Tibial nerve (tissue), 4 donors: Measurements from ENCODE around the gene COG5. TPM values are rescaled to one million over a fixed set of nuclear protein-coding genes. Genes with fewer than 3 reads are reported as not detected.
A peak's percentile ranks its signal among the peaks of the same experiment; 100 is the strongest.

ENCODE experiments used
- DNase-seq, 2 donors: peaks; one replicate each; pipeline ENCODE4 v3.0.0-alpha.2; 2019; ENCODE audit warnings: low spot score in 2 of 2
- H3K27ac ChIP-seq, 4 donors: fragments of 200-600 bp; sonication (generic) in 3 of 4; one replicate each; pipeline ENCODE4 v1.5.1; 2017 to 2019; ENCODE audit warnings: mild to moderate bottlenecking in 1 of 4
- H3K27me3 ChIP-seq, 2 donors: fragments of 200-600 bp; sonication (generic) in 1 of 2; one replicate each; pipeline versions ENCODE4 v1.5.1 to v1.6.0; 2017 to 2019
- H3K36me3 ChIP-seq, 3 donors: fragments of 200-600 bp; sonication (generic); one replicate each; pipeline ENCODE4 v1.5.1; 2018 to 2019
- H3K4me1 ChIP-seq, 4 donors: fragments of 200-600 bp; sonication (generic) in 3 of 4; one replicate each; pipeline ENCODE4 v1.5.1; 2017 to 2019
- H3K4me3 ChIP-seq, 4 donors: fragments of 200-600 bp; sonication (generic) in 3 of 4; one replicate each; pipeline ENCODE4 v1.5.1; 2017 to 2019; ENCODE audit warnings: mild to moderate bottlenecking in 1 of 4, moderate library complexity in 1 of 4
- H3K9me3 ChIP-seq, 4 donors: fragments of 200-600 bp; sonication (generic) in 3 of 4; one replicate each; pipeline ENCODE4 v1.5.1; 2017 to 2019
- CTCF ChIP-seq, 5 experiments: fragments of 200-600 bp in 3 of 5; fragments of 450-650 bp in 2 of 5; sonication (generic) in 3 of 5; IDR thresholded peaks; one replicate each; pipeline ENCODE4 v1.5.1; 2016 to 2019; ENCODE audit warnings: antibody characterized with exemption in 5 of 5, mild to moderate bottlenecking in 3 of 5, moderate library complexity in 2 of 5
- EP300 ChIP-seq, 2 donors: sonication (generic); formaldehyde crosslinking; IDR thresholded peaks; one replicate each; pipeline ENCODE4 v1.6.1; 2017; ENCODE audit warnings: antibody characterized with exemption in 2 of 2, mild to moderate bottlenecking in 1 of 2
- POLR2A ChIP-seq, 2 donors: fragments of 450-650 bp; IDR thresholded peaks; one replicate each; pipeline ENCODE4 v1.6.1; 2017; ENCODE audit warnings: antibody characterized with exemption in 2 of 2, mild to moderate bottlenecking in 2 of 2, moderate library complexity in 2 of 2
- WGBS, 2 donors: methylation state at CpG; one replicate each; pipeline ENCODE4 v1.1.5; 2018; 5-methylcytosine and 5-hydroxymethylcytosine counted together
- total RNA-seq, 4 donors: library from RNA; depleted of rRNA; stranded (reverse); fragments of >200 nt; gene quantifications; one replicate each; pipeline ENCODE4 v1.1.0, GENCODE V29; 2016

COG5 gene
- total RNA-seq, 4 donors from 2014 or later, result 26.7 to 35.7 (median 32.6) TPM

GRCh38 chr7:107596881-107597581, 33.3 kb upstream of the COG5 start:
- WGBS, 2 donors, result 78 to 80% methylated on average over 5 of the region's 5 CpGs
- TF ChIP-seq POLR2A (IDR thresholded peaks at IDR 0.05), result no peak
- TF ChIP-seq EP300 (IDR thresholded peaks at IDR 0.05), result no peak
- TF ChIP-seq CTCF (IDR thresholded peaks at IDR 0.05), result no peak
- peaks cover 0 to 11% (median 0%) of the 10 kb centered on the region in 4 donors for H3K4me1 ChIP-seq
- no peak for DNase-seq
- H3K4me3 ChIP-seq, result no peak overlapping the region
- H3K9me3 ChIP-seq, result no peaks in the 10 kb centered on the region
- H3K27ac ChIP-seq, result no peak overlapping the region
- H3K27me3 ChIP-seq, result no peaks in the 10 kb centered on the region
- H3K36me3 ChIP-seq, result peaks cover 0 to 39% (median 0%) of the 10 kb centered on the region in 3 donors

GRCh38 chr7:107594961-107595737, 31.4 kb upstream of the COG5 start:
- WGBS, 2 donors, result 25 to 26% methylated on average over 4 of the region's 4 CpGs
- peak in 1 of 2 donors; percentile 57 for TF ChIP-seq EP300 (IDR thresholded peaks at IDR 0.05)
- TF ChIP-seq POLR2A (IDR thresholded peaks at IDR 0.05), result no peak
- Histone ChIP-seq H3K4me3 (no peak overlapping the region), H3K9me3 (no peaks in the 10 kb centered on the region), H3K27ac (peak overlapping the region in 2 of 4 donors; percentile 38 to 76), H3K27me3 (no peaks in the 10 kb centered on the region), H3K4me1 (peaks cover 0 to 11% (median 0%) of the 10 kb centered on the region in 4 donors), H3K36me3 (peaks cover 0 to 27% (median 0%) of the 10 kb centered on the region in 3 donors)
- no peak for DNase-seq

GRCh38 chr7:107593025-107593410, 29.3 kb upstream of the COG5 start:
- Histone ChIP-seq H3K9me3 (no peaks in the 10 kb centered on the region), H3K36me3 (peaks cover 0 to 29% (median 0%) of the 10 kb centered on the region in 3 donors), H3K27me3 (no peaks in the 10 kb centered on the region), H3K27ac (peak overlapping the region in 1 of 4 donors; percentile 53), H3K4me1 (peaks cover 0 to 11% (median 0%) of the 10 kb centered on the region in 4 donors), H3K4me3 (no peak overlapping the region)
- DNase-seq, result no peak
- TF ChIP-seq EP300 (IDR thresholded peaks at IDR 0.05) (no peak), CTCF (IDR thresholded peaks at IDR 0.05) (no peak), POLR2A (IDR thresholded peaks at IDR 0.05) (no peak)
- 58 to 65% methylated on average over 1 of the region's 1 CpG for WGBS, 2 donors

- no peaks in the 10 kb centered on the region for H3K27me3 ChIP-seq
- H3K4me1 ChIP-seq, result peaks cover 0 to 11% (median 0%) of the 10 kb centered on the region in 4 donors
- no peaks in the 10 kb centered on the region for H3K9me3 ChIP-seq
- H3K27ac ChIP-seq, result peak overlapping the region in 1 of 4 donors; percentile 53
- DNase-seq, result no peak
- peaks cover 0 to 23% (median 0%) of the 10 kb centered on the region in 3 donors for H3K36me3 ChIP-seq
- no peak overlapping the region for H3K4me3 ChIP-seq
- TF ChIP-seq CTCF (IDR thresholded peaks at IDR 0.05) (no peak), POLR2A (IDR thresholded peaks at IDR 0.05) (no peak), EP300 (IDR thresholded peaks at IDR 0.05) (no peak)
- 93% methylated on average over 5 of the region's 5 CpGs for WGBS, 2 donors
Observed at GRCh38 chr7:107592361-107593024, 28.8 kb upstream of the COG5 start.

GRCh38 chr7:107591421-107591820, 27.7 kb upstream of the COG5 start:
- no peak for DNase-seq
- Histone ChIP-seq H3K9me3 (no peaks in the 10 kb centered on the region), H3K27me3 (no peaks in the 10 kb centered on the region), H3K4me3 (no peak overlapping the region), H3K4me1 (peaks cover 0 to 11% (median 0%) of the 10 kb centered on the region in 4 donors), H3K27ac (no peak overlapping the region), H3K36me3 (peaks cover 0 to 24% (median 0%) of the 10 kb centered on the region in 3 donors)
- TF ChIP-seq POLR2A (IDR thresholded peaks at IDR 0.05) (no peak), EP300 (IDR thresholded peaks at IDR 0.05) (no peak), CTCF (IDR thresholded peaks at IDR 0.05) (no peak)
- WGBS, 2 donors, result 69 to 74% methylated on average over 3 of the region's 3 CpGs
